Astrocyte (in vitro differentiated cells and primary cell): Measurements from ENCODE around the gene DDAH1. TPM values are rescaled to one million over a fixed set of nuclear protein-coding genes. Genes with fewer than 3 reads are reported as not detected.

Experiments used
- DNase-seq: peaks from one replicate; pipeline ENCODE4 v3.0.0-alpha.2; 2010; ENCODE audit warnings: low read depth
- FAIRE-seq: peaks from 2 replicates; lab custom pipeline; 2011; peaks lifted over from hg19 to GRCh38; lab: Jason Lieb, UNC
- H2AFZ ChIP-seq: 2 replicates; pipeline ENCODE4 v1.6.0; 2012; ENCODE audit warnings: low read depth, low read length, inconsistent platforms
- H3K27ac ChIP-seq: 2 replicates; pipeline ENCODE4 v1.5.1; 2011; ENCODE audit warnings: low read depth, low read length, inconsistent platforms
- H3K27me3 ChIP-seq: 2 replicates; pipeline ENCODE4 v1.6.0; 2011; ENCODE audit warnings: low read length, inconsistent platforms; ENCODE audit not compliant: insufficient read depth
- H3K36me3 ChIP-seq: 2 replicates; pipeline ENCODE4 v1.5.1; 2011; ENCODE audit warnings: low read length, inconsistent platforms; ENCODE audit not compliant: insufficient read depth
- H3K4me1 ChIP-seq: 2 replicates; pipeline ENCODE4 v1.5.1; 2011; ENCODE audit warnings: low read length, inconsistent platforms; ENCODE audit not compliant: insufficient read depth
- H3K4me2 ChIP-seq: 2 replicates; pipeline ENCODE4 v1.6.0; 2012; ENCODE audit warnings: low read length, inconsistent platforms
- H3K4me3 ChIP-seq: 2 replicates; pipeline ENCODE4 v1.5.1; 2011; ENCODE audit warnings: low read depth, mild to moderate bottlenecking, low read length, inconsistent platforms; ENCODE audit not compliant: insufficient read depth
- H3K79me2 ChIP-seq: 2 replicates; pipeline ENCODE4 v1.6.0; 2012; ENCODE audit warnings: mild to moderate bottlenecking, low read length, inconsistent platforms; ENCODE audit not compliant: insufficient read depth
- H3K9ac ChIP-seq: 2 replicates; pipeline ENCODE4 v1.6.0; 2012; ENCODE audit warnings: mild to moderate bottlenecking, low read length, inconsistent platforms
- H3K9me3 ChIP-seq: 2 replicates; pipeline ENCODE4 v1.5.1; 2012; ENCODE audit warnings: low read depth, mild to moderate bottlenecking, low read length, inconsistent platforms; ENCODE audit not compliant: insufficient read depth
- H4K20me1 ChIP-seq: 2 replicates; pipeline ENCODE4 v1.6.0; 2012; ENCODE audit warnings: low read length, inconsistent platforms; ENCODE audit not compliant: insufficient read depth
- H3K27ac Mint-ChIP-seq: one replicate; pipeline ENCODE4 v1.8.0; 2021; ENCODE audit warnings: mild to moderate bottlenecking, mixed read lengths; ENCODE audit not compliant: unreplicated experiment
- H3K27me3 Mint-ChIP-seq: one replicate; pipeline ENCODE4 v1.8.0; 2021; ENCODE audit warnings: low read depth, mixed read lengths; ENCODE audit not compliant: unreplicated experiment
- H3K36me3 Mint-ChIP-seq: one replicate; pipeline ENCODE4 v1.8.0; 2021; ENCODE audit warnings: low read depth, mixed read lengths; ENCODE audit not compliant: unreplicated experiment
- H3K4me1 Mint-ChIP-seq: one replicate; pipeline ENCODE4 v1.8.0; 2021; ENCODE audit warnings: low read depth, mixed read lengths; ENCODE audit not compliant: unreplicated experiment
- H3K4me3 Mint-ChIP-seq: one replicate; pipeline ENCODE4 v1.8.0; 2021; ENCODE audit warnings: mild to moderate bottlenecking, moderate library complexity, mixed read lengths; ENCODE audit not compliant: unreplicated experiment
- H3K9me3 Mint-ChIP-seq: one replicate; pipeline ENCODE4 v1.8.0; 2021; ENCODE audit warnings: mild to moderate bottlenecking, mixed read lengths; ENCODE audit not compliant: unreplicated experiment
- EZH2 ChIP-seq: IDR thresholded peaks from 2 replicates; pipeline ENCODE4 v1.6.1; 2012; ENCODE audit warnings: mild to moderate bottlenecking, low read length, inconsistent platforms; ENCODE audit not compliant: insufficient read depth
- total RNA-seq: library from RNA; stranded (reverse); gene quantifications from 2 replicates; pipeline ENCODE4 v1.2.1, GENCODE V29; 2021
- TF ChIP-seq, protein P1 (sequence below): IDR thresholded peaks from 2 replicates; pipeline ENCODE4 v1.5.1; 2011; ENCODE audit warnings: low read depth, mild to moderate bottlenecking, inconsistent platforms, low read length, moderate library complexity; ENCODE audit not compliant: insufficient read depth

Gene DDAH1
- total RNA-seq, 1 donor from 2014 or later: 112 TPM

- Histone ChIP-seq H2AFZ (no peak overlapping the region), H3K4me2 (no peak overlapping the region), H3K36me3 (peaks cover 5% of the 10 kb centered on the region), H3K9me3 (no peaks in the 10 kb centered on the region), H3K79me2 (peaks cover 58% of the 10 kb centered on the region), H3K9ac (no peak overlapping the region), H4K20me1 (no peaks in the 10 kb centered on the region), H3K4me3 (no peak overlapping the region), H3K27me3 (no peaks in the 10 kb centered on the region), H3K27ac (no peak overlapping the region), H3K4me1 (no peaks in the 10 kb centered on the region)
- Mint-ChIP-seq H3K27me3 (no peaks in the 10 kb centered on the region), H3K27ac (no peak overlapping the region), H3K36me3 (peaks cover 4% of the 10 kb centered on the region), H3K4me1 (peaks cover 27% of the 10 kb centered on the region), H3K4me3 (no peak overlapping the region), H3K9me3 (peaks cover 4% of the 10 kb centered on the region)
- DNase-seq (peak; percentile 41), FAIRE-seq (no peak)
- no peak for TF ChIP-seq EZH2
- TF ChIP-seq, protein P1, sequence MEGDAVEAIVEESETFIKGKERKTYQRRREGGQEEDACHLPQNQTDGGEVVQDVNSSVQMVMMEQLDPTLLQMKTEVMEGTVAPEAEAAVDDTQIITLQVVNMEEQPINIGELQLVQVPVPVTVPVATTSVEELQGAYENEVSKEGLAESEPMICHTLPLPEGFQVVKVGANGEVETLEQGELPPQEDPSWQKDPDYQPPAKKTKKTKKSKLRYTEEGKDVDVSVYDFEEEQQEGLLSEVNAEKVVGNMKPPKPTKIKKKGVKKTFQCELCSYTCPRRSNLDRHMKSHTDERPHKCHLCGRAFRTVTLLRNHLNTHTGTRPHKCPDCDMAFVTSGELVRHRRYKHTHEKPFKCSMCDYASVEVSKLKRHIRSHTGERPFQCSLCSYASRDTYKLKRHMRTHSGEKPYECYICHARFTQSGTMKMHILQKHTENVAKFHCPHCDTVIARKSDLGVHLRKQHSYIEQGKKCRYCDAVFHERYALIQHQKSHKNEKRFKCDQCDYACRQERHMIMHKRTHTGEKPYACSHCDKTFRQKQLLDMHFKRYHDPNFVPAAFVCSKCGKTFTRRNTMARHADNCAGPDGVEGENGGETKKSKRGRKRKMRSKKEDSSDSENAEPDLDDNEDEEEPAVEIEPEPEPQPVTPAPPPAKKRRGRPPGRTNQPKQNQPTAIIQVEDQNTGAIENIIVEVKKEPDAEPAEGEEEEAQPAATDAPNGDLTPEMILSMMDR: peak; percentile 34
These were observed 66.4 kb downstream of the DDAH1 start for GRCh38 chr1:85398391-85399064.

- H3K79me2 ChIP-seq: peaks cover 55% of the 10 kb centered on the region
These were observed 67.4 kb downstream of the DDAH1 start for GRCh38 chr1:85397490-85398032.

More at GRCh38 chr1:85397490-85398032, 67.4 kb downstream of the DDAH1 start:
- H3K27me3 Mint-ChIP-seq: no peaks in the 10 kb centered on the region
- no peak overlapping the region for H3K4me3 ChIP-seq
- TF ChIP-seq, protein P1: no peak
- TF ChIP-seq EZH2: no peak
- peaks cover 4% of the 10 kb centered on the region for H3K36me3 Mint-ChIP-seq
- H3K4me1 ChIP-seq: no peaks in the 10 kb centered on the region
- no peak overlapping the region for H3K9ac ChIP-seq
- peaks cover 28% of the 10 kb centered on the region for H3K4me1 Mint-ChIP-seq
- peak overlapping the region; percentile 24 for H3K27ac Mint-ChIP-seq
- no peak overlapping the region for H3K27ac ChIP-seq
- H3K4me2 ChIP-seq: no peak overlapping the region
- no peak overlapping the region for H2AFZ ChIP-seq
- no peaks in the 10 kb centered on the region for H3K27me3 ChIP-seq
- peaks cover 5% of the 10 kb centered on the region for H3K36me3 ChIP-seq
- no peaks in the 10 kb centered on the region for H4K20me1 ChIP-seq
- no peak for FAIRE-seq
- no peak overlapping the region for H3K4me3 Mint-ChIP-seq
- H3K9me3 Mint-ChIP-seq: peaks cover 4% of the 10 kb centered on the region
- DNase-seq: no peak
- H3K9me3 ChIP-seq: no peaks in the 10 kb centered on the region
